Measurements from ENCODE around the gene NR5A1.

- no peak for TF ChIP-seq EZH2 (IDR thresholded peaks at IDR 0.05; ENCODE audit: insufficient read depth, poor library complexity, severe bottlenecking)
- no peak for TF ChIP-seq EZH2phosphoT487 (IDR thresholded peaks at IDR 0.05; ENCODE audit: insufficient read depth, low read depth)
These were observed 20.4 kb downstream of the NR5A1 start for GRCh38 chr9:124486778-124487259.

All from GM23248 (cell line).